SK-N-SH treated with all-trans-retinoic acid at 6 μM for 48 hours (cell line): ENCODE measurements around the gene KDM4B.

Experiments used
- ATAC-seq: fragments of 200-7000 bp; cut with Tn5 transposase; 3 replicates; pipeline ENCODE4 v1.9.1; 2020; ENCODE audit warnings: mild to moderate bottlenecking, moderate library complexity
- ESRRG ChIP-seq: fragments of 250-450 bp; sonication (Bioruptor Pico); IDR thresholded peaks from 2 replicates; pipeline ENCODE4 v1.6.1; 2021; ENCODE audit warnings: mild to moderate bottlenecking
- GLIS3 ChIP-seq: fragments of 250-450 bp; sonication (Bioruptor Pico); IDR thresholded peaks from 2 replicates; pipeline ENCODE4 v1.5.0; 2020; ENCODE audit warnings: mild to moderate bottlenecking, moderate library complexity
- TSHZ2 ChIP-seq: fragments of 250-450 bp; sonication (Bioruptor Pico); IDR thresholded peaks from 2 replicates; pipeline ENCODE4 v1.5.0; 2020; ENCODE audit warnings: mild to moderate bottlenecking, moderate library complexity
- ZNF565 ChIP-seq: fragments of 450-650 bp; formaldehyde crosslinking; conservative IDR thresholded peaks from 2 replicates; pipeline ENCODE4 v1.5.0; 2020; ENCODE audit warnings: low read depth, mild to moderate bottlenecking, moderate library complexity

KDM4B gene

DNA sequence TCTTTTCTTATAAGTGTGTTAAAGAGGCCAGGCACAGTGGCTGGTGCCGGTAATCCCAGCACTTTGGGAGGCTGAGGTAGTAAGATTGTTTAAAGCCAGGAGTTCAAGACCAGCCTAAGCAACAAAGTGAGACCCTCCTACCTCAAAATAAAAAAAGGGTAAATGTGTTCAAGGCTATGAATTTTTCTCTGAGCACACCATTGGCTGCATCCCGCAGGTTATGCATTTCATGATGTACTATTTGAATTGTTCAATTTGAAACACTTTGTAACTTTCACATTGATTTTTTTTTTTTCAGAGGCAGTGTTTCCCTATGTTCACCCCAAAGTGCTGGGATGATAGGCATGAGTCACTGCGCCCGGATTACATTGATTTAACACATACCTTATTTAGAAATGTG, 233.6 kb downstream of the KDM4B start:
- no peak for ATAC-seq
- TF ChIP-seq GLIS3 (CRISPR knock-in tag) (no peak), TSHZ2 (no peak), ESRRG (CRISPR knock-in tag) (no peak), ZNF565 (CRISPR knock-in tag) (no peak)
- TF ChIP-seq, all 23 proteins: peak for 0
